GM19455 (cell line): Measurements from ENCODE around the gene SPATA6L.

Experiments used
- ATAC-seq: cut with Tn5 transposase; IDR thresholded peaks from one replicate; pipeline ENCODE4 v1.9.1; 2021; ENCODE audit not compliant: unreplicated experiment

Gene SPATA6L

GRCh38 chr9:4666042-4666699, at the start of gene SPATA6L:
Gene SPATA6L, minus strand, starts transcription at chr9:4666480. Its CDS starts 230 bp downstream, at chr9:4666250.
- ATAC-seq, result no peak

- no peak for ATAC-seq
Observed at GRCh38 chr9:4714266-4715016, 48.2 kb upstream of the SPATA6L start.

- ATAC-seq, result no peak
Observed at GRCh38 chr9:4713849-4714248, 47.6 kb upstream of the SPATA6L start.

GRCh38 chr9:4709380-4709779, 43.1 kb upstream of the SPATA6L start:
- ATAC-seq, result no peak

GRCh38 chr9:4706971-4707622, 40.8 kb upstream of the SPATA6L start:
- ATAC-seq, result no peak

GRCh38 chr9:4706021-4706420, 39.7 kb upstream of the SPATA6L start:
- ATAC-seq, result no peak

- no peak for ATAC-seq
Observed at GRCh38 chr9:4704129-4704528, 37.8 kb upstream of the SPATA6L start.

- no peak for ATAC-seq
Observed at GRCh38 chr9:4701526-4701925, 35.2 kb upstream of the SPATA6L start.

GRCh38 chr9:4700932-4701331, 34.7 kb upstream of the SPATA6L start:
- no peak for ATAC-seq

GRCh38 chr9:4700091-4700490, 33.8 kb upstream of the SPATA6L start:
- no peak for ATAC-seq

GRCh38 chr9:4691795-4692194, 25.5 kb upstream of the SPATA6L start:
- no peak for ATAC-seq

GRCh38 chr9:4690144-4690543, 23.9 kb upstream of the SPATA6L start:
- no peak for ATAC-seq

- ATAC-seq, result no peak
Observed at GRCh38 chr9:4689687-4690104, 23.4 kb upstream of the SPATA6L start.

GRCh38 chr9:4689021-4689420, 22.7 kb upstream of the SPATA6L start:
- ATAC-seq, result no peak

- ATAC-seq, result no peak
Observed at GRCh38 chr9:4686584-4686983, 20.3 kb upstream of the SPATA6L start.

- ATAC-seq, result no peak
Observed at GRCh38 chr9:4686112-4686511, 19.8 kb upstream of the SPATA6L start.

GRCh38 chr9:4684820-4685219, 18.5 kb upstream of the SPATA6L start:
- no peak for ATAC-seq

GRCh38 chr9:4680750-4681149, 14.5 kb upstream of the SPATA6L start:
- no peak for ATAC-seq

- no peak for ATAC-seq
Observed at GRCh38 chr9:4680173-4680525, 13.9 kb upstream of the SPATA6L start.

GRCh38 chr9:4679268-4680172, 13.2 kb upstream of the SPATA6L start, which contains the start of gene CDC37L1:
Gene CDC37L1, plus strand, starts transcription at chr9:4679569. Its CDS starts 199 bp downstream, at chr9:4679768.
- ATAC-seq, result peak; percentile 98

GRCh38 chr9:4678679-4679267, 12.5 kb upstream of the SPATA6L start:
- ATAC-seq, result peak; percentile 13
